Neural progenitor cell (in vitro differentiated cells): ENCODE results near the gene CACNB4. TPM values are rescaled to one million over a fixed set of nuclear protein-coding genes. Genes with fewer than 3 reads are reported as not detected.

ENCODE experiments used
- DNase-seq: peaks from one replicate; pipeline ENCODE4 v3.0.0-alpha.2; 2016; ENCODE audit warnings: low spot score
- H2AFZ ChIP-seq: fragments of 200-600 bp; sonication (generic); replicated peaks from 2 replicates; pipeline ENCODE4 v1.6.1; 2016; ENCODE audit warnings: antibody characterized with exemption
- H3F3A ChIP-seq: fragments of 200-600 bp; sonication (generic); 2 replicates; pipeline ENCODE4 v1.6.1; 2016; ENCODE audit warnings: antibody characterized with exemption, low read depth
- H3K27ac ChIP-seq: fragments of 200-600 bp; sonication (generic); 2 replicates; pipeline ENCODE4 v1.5.1; 2016; ENCODE audit warnings: mild to moderate bottlenecking
- H3K27me3 ChIP-seq: fragments of 200-600 bp; sonication (generic); 2 replicates; pipeline ENCODE4 v1.6.1; 2016; ENCODE audit warnings: mild to moderate bottlenecking, moderate library complexity
- H3K36me3 ChIP-seq: fragments of 200-600 bp; sonication (generic); 2 replicates; pipeline ENCODE4 v1.5.1; 2016
- H3K4me1 ChIP-seq: fragments of 200-600 bp; sonication (generic); 2 replicates; pipeline ENCODE4 v1.6.1; 2016; ENCODE audit warnings: mixed run types
- H3K4me2 ChIP-seq: fragments of 200-600 bp; sonication (generic); 2 replicates; pipeline ENCODE4 v1.6.1; 2016
- H3K4me3 ChIP-seq: fragments of 200-600 bp; sonication (generic); 2 replicates; pipeline ENCODE4 v1.5.1; 2016
- H3K79me2 ChIP-seq: fragments of 200-600 bp; sonication (generic); 2 replicates; pipeline ENCODE4 v1.6.1; 2016; ENCODE audit warnings: low read depth
- H3K9ac ChIP-seq: fragments of 200-600 bp; sonication (generic); 2 replicates; pipeline ENCODE4 v1.6.1; 2016
- H3K9me3 ChIP-seq: fragments of 200-600 bp; sonication (generic); 2 replicates; pipeline ENCODE4 v1.5.1; 2016; ENCODE audit warnings: low read depth
- H4K20me1 ChIP-seq: fragments of 200-600 bp; sonication (generic); 2 replicates; pipeline ENCODE4 v1.6.1; 2016; ENCODE audit warnings: low read depth
- H3K27ac Mint-ChIP-seq: 3 replicates; pipeline ENCODE4 v1.8.0; 2021; ENCODE audit warnings: mixed read lengths
- H3K27me3 Mint-ChIP-seq: 2 replicates; pipeline ENCODE4 v1.8.0; 2022; ENCODE audit warnings: low read depth, mild to moderate bottlenecking, inconsistent platforms, moderate library complexity, mixed read lengths; ENCODE audit not compliant: insufficient read depth
- H3K36me3 Mint-ChIP-seq: 3 replicates; pipeline ENCODE4 v1.8.0; 2021; ENCODE audit warnings: mixed read lengths
- H3K4me1 Mint-ChIP-seq: 3 replicates; pipeline ENCODE4 v1.8.0; 2021; ENCODE audit warnings: mixed read lengths
- H3K4me3 Mint-ChIP-seq: 3 replicates; pipeline ENCODE4 v1.8.0; 2021; ENCODE audit warnings: mild to moderate bottlenecking, moderate library complexity, mixed read lengths
- H3K9me3 Mint-ChIP-seq: 3 replicates; pipeline ENCODE4 v1.8.0; 2020; ENCODE audit warnings: mixed read lengths
- EZH2 ChIP-seq: fragments of 200-600 bp; sonication (generic); IDR thresholded peaks from 2 replicates; pipeline ENCODE4 v1.6.1; 2017; ENCODE audit warnings: antibody characterized with exemption, mild to moderate bottlenecking, moderate library complexity
- EZH2phosphoT487 ChIP-seq: fragments of 200-600 bp; sonication (generic); IDR thresholded peaks from 2 replicates; pipeline ENCODE4 v1.6.1; 2017; ENCODE audit warnings: antibody characterized with exemption
- total RNA-seq: library from RNA; depleted of rRNA; stranded (reverse); fragments of >200 nt; gene quantifications from 2 replicates; pipeline ENCODE4 v1.2.3, GENCODE V29; 2015; ENCODE audit warnings: low replicate concordance
- TF ChIP-seq, protein P1 (sequence below): fragments of 200-600 bp; sonication (generic); IDR thresholded peaks from 2 replicates; pipeline ENCODE4 v1.5.1; 2017; ENCODE audit warnings: antibody characterized with exemption, mild to moderate bottlenecking

CACNB4 gene
- total RNA-seq, 1 donor from 2014 or later: 14.2 TPM

GRCh38 chr2:151984424-151985083 is 114.3 kb downstream of the CACNB4 start:
- no peaks in the 10 kb centered on the region for H3K4me1 Mint-ChIP-seq
- TF ChIP-seq EZH2phosphoT487 (no peak), EZH2 (no peak)
- TF ChIP-seq, protein P1, sequence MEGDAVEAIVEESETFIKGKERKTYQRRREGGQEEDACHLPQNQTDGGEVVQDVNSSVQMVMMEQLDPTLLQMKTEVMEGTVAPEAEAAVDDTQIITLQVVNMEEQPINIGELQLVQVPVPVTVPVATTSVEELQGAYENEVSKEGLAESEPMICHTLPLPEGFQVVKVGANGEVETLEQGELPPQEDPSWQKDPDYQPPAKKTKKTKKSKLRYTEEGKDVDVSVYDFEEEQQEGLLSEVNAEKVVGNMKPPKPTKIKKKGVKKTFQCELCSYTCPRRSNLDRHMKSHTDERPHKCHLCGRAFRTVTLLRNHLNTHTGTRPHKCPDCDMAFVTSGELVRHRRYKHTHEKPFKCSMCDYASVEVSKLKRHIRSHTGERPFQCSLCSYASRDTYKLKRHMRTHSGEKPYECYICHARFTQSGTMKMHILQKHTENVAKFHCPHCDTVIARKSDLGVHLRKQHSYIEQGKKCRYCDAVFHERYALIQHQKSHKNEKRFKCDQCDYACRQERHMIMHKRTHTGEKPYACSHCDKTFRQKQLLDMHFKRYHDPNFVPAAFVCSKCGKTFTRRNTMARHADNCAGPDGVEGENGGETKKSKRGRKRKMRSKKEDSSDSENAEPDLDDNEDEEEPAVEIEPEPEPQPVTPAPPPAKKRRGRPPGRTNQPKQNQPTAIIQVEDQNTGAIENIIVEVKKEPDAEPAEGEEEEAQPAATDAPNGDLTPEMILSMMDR: no peak

GRCh38 chr2:151983221-151983620 is 115.6 kb downstream of the CACNB4 start:
- Mint-ChIP-seq H3K4me3 (no peak overlapping the region), H3K4me1 (no peaks in the 10 kb centered on the region), H3K27ac (no peak overlapping the region), H3K36me3 (no peaks in the 10 kb centered on the region), H3K27me3 (peaks cover 2% of the 10 kb centered on the region), H3K9me3 (no peaks in the 10 kb centered on the region)
- Histone ChIP-seq H3K36me3 (no peaks in the 10 kb centered on the region), H3K9me3 (no peaks in the 10 kb centered on the region), H3F3A (no peaks in the 10 kb centered on the region), H3K4me1 (no peaks in the 10 kb centered on the region), H3K9ac (no peak overlapping the region), H3K27me3 (no peaks in the 10 kb centered on the region), H3K79me2 (no peaks in the 10 kb centered on the region), H3K4me3 (no peak overlapping the region), H3K27ac (no peak overlapping the region), H4K20me1 (no peaks in the 10 kb centered on the region), H2AFZ (no peak overlapping the region), H3K4me2 (no peak overlapping the region)
- TF ChIP-seq EZH2: no peak
- no peak for TF ChIP-seq EZH2phosphoT487
- TF ChIP-seq, protein P1: no peak
- DNase-seq: no peak

More at GRCh38 chr2:151984424-151985083, 114.3 kb downstream of the CACNB4 start:
- Histone ChIP-seq H3K9ac (no peak overlapping the region), H3K4me1 (no peaks in the 10 kb centered on the region), H3K79me2 (no peaks in the 10 kb centered on the region), H3K4me3 (no peak overlapping the region), H3K9me3 (no peaks in the 10 kb centered on the region), H4K20me1 (no peaks in the 10 kb centered on the region), H3F3A (no peaks in the 10 kb centered on the region), H3K27me3 (no peaks in the 10 kb centered on the region), H2AFZ (no peak overlapping the region), H3K4me2 (no peak overlapping the region), H3K36me3 (no peaks in the 10 kb centered on the region), H3K27ac (no peak overlapping the region)
- no peak for DNase-seq
- Mint-ChIP-seq H3K27me3 (peaks cover 2% of the 10 kb centered on the region), H3K36me3 (no peaks in the 10 kb centered on the region), H3K9me3 (no peaks in the 10 kb centered on the region), H3K4me3 (no peak overlapping the region), H3K27ac (no peak overlapping the region)

GRCh38 chr2:151981886-151982285 is 117.0 kb downstream of the CACNB4 start:
- Mint-ChIP-seq H3K27ac (no peak overlapping the region), H3K27me3 (peaks cover 2% of the 10 kb centered on the region), H3K4me3 (no peak overlapping the region), H3K4me1 (no peaks in the 10 kb centered on the region), H3K36me3 (no peaks in the 10 kb centered on the region), H3K9me3 (no peaks in the 10 kb centered on the region)
- H3K79me2 ChIP-seq: no peaks in the 10 kb centered on the region
- no peak overlapping the region for H2AFZ ChIP-seq
- H3K9ac ChIP-seq: no peak overlapping the region
- H3K4me3 ChIP-seq: no peak overlapping the region
- no peaks in the 10 kb centered on the region for H3K9me3 ChIP-seq
- H3K36me3 ChIP-seq: no peaks in the 10 kb centered on the region
- no peaks in the 10 kb centered on the region for H3K27me3 ChIP-seq
- TF ChIP-seq EZH2phosphoT487 (no peak), EZH2 (no peak)
- TF ChIP-seq, protein P1: no peak
- no peaks in the 10 kb centered on the region for H3K4me1 ChIP-seq
- no peaks in the 10 kb centered on the region for H4K20me1 ChIP-seq
- no peak overlapping the region for H3K27ac ChIP-seq
- DNase-seq: no peak
- H3K4me2 ChIP-seq: no peak overlapping the region
- H3F3A ChIP-seq: no peaks in the 10 kb centered on the region
